Activated CD8-positive, alpha-beta memory T cell treated with anti-CD3 and anti-CD28 coated beads for 36 hours (primary cell): ENCODE measurements around the gene TCP11X2. TPM values are rescaled to one million over a fixed set of nuclear protein-coding genes. Genes with fewer than 3 reads are reported as not detected.
"Not testable (repeated sequence)": the region's sequence is repeated elsewhere in the genome, so short reads cannot be mapped to it uniquely, and the experiment has no call there.

Experiments used
- CTCF ChIA-PET: fragments of 350-600 bp; sonication (Branson Sonifier 250); formaldehyde crosslinking; loops from one replicate; lab custom pipeline; 2021; ENCODE audit warnings: antibody characterized with exemption; lab: Charles Lee
- POLR2A ChIA-PET: fragments of 350-600 bp; sonication (Branson Sonifier 250); formaldehyde crosslinking; loops from one replicate; lab custom pipeline; 2021; ENCODE audit warnings: antibody characterized with exemption; lab: Charles Lee
- total RNA-seq, 2 experiments: library from RNA; stranded (reverse); gene quantifications; one replicate each; pipeline ENCODE4 v1.2.3, GENCODE V29; 2021

Gene TCP11X2
- not detected for total RNA-seq

DNA sequence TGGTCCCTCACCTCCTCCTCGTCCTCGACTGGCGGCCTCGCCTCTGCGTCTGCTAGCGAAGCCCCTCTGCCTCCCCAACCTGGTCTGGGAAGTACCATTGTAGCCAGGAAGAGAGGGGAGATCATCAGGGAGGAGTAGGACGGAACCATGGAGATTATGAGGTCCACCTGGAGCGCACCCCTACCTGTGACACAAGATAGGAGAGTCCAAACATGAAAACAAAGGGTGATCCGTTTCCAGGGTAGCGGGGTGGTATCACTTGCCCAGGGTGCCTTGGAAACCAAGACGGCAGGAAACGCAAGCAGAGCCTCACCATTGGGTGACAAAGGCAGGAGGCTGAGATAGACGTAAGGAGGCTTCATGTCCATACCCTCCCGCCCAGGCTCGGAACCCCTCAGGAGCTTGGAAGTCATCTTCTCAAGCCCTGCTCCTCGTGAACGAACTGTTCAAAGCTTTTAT is at the start of gene TCP11X2:
Gene TCP11X2 (minus strand): TSS at position 51 of the 459 bp plus-strand sequence.
- POLR2A ChIA-PET: not testable (repeated sequence)

DNA sequence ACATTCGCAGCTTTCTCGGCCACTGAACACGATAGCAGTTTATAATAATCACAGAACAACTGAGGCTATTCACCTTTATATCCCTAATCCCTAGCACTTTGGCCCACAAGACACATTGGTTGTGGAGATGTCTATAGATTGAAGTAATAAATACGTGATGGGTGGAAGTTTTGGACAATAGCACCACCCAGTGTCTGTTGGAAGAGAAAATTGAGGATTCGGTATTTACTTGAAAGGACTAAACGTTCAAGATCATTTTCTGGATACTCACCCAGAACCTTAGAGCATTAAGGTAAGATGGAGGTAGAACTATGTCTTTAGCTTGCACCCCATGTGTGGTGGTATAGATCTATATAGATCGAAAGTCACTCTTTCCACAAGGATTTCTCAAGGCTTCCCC is 45.7 kb upstream of the TCP11X2 start:
- CTCF ChIA-PET: no interaction called here
- POLR2A ChIA-PET: no interaction called here

More for the DNA sequence above, at the start of gene TCP11X2:
- CTCF ChIA-PET: not testable (repeated sequence)

DNA sequence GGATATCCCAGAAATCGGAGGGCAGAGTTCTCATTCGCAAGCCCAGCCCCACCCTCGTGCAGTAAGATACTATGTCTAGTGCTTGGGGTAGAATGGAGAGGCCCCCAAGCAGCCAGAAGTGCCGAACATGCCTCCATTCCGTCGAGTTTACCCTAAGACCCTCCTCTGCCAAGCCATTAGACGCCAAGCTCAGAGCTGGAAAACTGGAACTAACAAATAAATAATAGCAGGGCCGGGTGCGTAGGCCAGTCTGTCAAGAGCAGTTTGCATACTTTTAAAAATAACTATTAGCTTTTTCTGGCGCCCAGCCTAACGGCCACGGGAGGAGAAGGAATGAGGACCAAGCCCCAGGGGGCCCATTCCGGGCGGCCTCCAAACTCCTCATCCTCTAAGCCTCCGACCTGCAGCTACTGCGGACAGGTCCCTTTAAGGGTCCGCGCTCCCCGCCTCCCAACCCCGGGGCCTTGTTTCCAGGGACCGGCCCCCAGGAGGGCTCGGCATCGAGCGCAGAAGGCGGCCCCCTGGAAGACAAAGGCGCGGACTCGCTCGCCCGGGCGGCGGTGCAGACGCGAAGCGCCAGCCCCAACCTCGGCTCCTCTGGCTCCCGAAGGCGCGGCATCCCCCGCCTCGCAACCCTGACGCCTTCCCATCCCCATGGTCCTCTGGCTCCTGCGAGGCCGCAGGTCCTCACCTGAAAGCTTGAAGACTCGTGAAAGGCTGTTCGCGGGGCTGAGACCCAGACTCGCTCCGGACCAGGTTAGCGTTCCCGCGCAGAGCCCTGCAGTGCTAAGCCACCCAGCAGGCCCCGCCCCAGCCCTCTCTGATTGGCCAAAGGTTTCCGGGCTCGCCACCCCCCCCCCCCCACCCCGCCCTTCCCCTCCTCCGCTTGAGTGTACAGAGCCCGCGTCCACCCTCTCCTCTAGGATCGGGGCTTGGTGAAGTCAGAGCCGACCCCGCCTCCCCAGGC is 44.6 kb upstream of the TCP11X2 start, which contains the start of gene TMSB15A:
Gene TMSB15A (minus strand): TSS at position 765 of the 967 bp plus-strand sequence.
- CTCF ChIA-PET: no interaction called here
- POLR2A ChIA-PET: no interaction called here

DNA sequence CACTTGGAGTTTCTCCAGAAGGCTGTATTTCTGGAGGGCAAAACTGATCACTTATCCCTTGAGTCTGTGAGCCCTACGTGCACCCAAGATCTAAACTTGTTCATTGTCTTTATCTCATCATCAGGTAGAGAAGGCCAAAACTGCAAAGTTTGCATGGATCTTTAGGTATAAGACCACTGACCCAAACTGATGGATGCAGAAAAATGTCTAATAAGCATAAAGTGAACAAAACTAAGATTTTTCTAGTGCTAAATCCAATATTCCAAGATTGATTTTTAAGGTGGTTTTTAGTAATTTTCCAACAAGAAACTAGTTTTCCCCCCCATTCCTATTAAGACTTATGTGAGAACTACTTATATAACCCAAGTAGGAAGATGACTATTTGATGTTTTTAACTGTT is 42.9 kb upstream of the TCP11X2 start:
- ChIA-PET CTCF (no interaction called here), POLR2A (no interaction called here)

DNA sequence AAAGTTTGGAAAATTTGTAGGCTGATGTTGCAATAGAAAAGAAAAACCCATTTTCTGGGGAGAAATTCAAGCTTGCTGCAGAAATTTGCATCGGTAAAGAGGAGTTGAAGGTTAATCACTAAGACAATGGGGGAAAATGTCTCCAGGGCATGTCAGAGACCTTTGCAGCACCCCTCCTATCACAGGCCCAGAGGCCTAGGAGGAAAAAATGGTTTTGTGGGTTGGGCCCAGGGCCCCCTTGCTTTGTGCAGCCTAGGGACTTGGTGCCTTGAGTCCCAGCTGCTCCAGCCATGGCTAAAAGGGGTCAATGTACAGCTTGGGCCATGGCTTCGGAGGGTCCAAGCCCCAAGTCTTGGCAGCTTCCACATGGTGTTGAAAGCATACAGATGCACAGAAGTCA is 27.1 kb upstream of the TCP11X2 start:
- POLR2A ChIA-PET: no interaction called here
- CTCF ChIA-PET: no interaction called here

DNA sequence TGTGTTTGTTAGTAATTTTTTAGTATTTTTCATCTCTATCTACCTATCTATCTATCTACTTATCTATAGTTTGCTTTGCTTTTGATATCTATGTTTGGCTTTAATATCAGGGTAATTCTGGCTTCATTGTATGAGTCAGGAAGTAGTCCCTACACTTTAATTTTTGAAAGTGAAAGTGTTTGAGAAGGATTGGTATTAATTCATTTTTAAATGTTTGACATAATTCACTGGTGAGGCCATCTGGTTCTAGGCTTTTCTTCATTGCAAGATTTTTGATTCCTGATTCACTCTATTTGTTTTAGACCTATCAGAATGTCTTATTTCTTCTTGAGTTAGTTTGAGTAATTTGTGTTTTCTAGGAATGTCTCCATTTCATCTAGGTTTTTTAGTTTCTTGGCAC is 20.2 kb upstream of the TCP11X2 start:
- ChIA-PET CTCF (interaction anchor here (0.6 kb wide), 1 partner anchor 539 kb away, joined by 3 read pairs; no protein-coding TSS in a partner anchor), POLR2A (no interaction called here)

DNA sequence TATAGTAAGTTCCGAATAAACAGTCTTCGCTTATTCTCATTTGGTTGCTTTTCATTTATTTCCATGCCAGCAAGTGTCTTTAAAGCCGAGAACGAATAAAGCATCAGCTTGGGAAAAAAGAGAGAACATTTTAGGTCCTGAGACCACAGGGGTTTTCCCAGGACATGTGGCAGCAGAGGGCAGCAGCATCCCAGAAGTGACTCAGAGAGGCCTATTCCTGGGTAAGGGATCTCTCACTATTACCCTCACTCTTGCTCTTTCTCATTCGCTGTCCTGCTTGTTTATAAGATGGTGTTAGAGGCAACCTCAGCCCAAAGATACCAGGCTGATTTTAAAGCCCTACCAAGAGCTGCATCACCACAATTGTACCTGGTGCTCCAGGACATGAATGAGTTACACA is 7.2 kb upstream of the TCP11X2 start:
- CTCF ChIA-PET, POLR2A ChIA-PET: not testable (repeated sequence)

DNA sequence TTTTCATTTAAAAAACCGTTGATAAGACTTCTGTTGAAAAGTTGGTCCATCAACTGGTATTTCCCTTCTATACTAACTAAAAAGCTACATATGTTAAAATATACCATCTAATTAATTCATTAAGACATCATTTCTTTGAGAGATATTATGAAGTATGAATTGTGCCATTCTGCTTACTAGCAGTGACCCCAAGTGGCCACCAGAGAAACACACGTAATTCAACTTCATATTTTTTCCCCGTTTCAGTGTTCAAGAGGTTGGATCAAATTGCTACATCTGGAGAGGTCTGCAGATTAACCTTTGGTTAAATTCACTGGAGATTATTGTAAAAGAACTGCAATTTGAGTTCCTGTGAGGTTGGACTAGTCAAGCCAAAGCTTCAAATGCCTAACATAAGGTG is 1.4 kb downstream of the TCP11X2 start:
- CTCF ChIA-PET, POLR2A ChIA-PET: not testable (repeated sequence)

DNA sequence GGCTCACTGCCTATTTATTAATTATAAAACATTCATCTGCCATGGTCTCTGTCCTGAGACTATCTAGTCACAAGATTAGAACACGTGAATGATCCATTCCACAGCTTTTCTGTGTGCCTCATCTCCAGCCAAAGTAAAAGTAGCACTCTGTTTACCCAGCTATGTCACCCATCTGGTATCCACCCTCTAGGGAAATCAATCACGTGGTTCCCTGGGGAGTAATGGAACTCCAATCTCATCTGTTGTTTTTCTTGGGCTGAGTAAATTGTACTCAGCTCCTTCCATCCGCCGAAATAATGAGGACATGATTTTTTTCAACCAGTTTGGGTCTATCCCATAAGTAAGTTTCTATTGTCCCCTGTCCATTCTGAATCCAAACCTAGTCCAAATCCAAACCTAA is 13.0 kb downstream of the TCP11X2 start:
- POLR2A ChIA-PET, CTCF ChIA-PET: not testable (repeated sequence)

DNA sequence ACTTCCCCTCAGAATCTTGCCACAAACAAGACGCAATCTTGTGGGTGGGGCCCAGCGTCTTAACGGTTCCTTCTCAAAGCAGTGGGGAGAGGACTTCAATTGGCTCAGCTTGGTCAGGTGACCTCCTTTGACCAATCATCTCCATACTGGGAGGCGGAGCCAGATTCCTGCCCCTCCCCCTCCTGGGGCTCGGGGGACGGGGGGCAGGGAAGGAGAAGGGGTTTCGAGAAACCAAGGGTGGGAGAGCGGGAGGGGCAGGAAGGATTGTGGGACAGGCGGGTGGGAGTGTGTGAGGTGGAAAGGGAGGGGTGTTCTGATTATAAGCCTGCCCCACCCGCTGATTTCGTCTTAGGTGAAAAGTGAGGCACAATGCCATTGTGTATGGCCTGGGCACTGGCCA is 31.7 kb downstream of the TCP11X2 start, which contains the start of gene NXF2B:
Gene NXF2B (minus strand): TSS at position 101 of the 400 bp plus-strand sequence. CDS start 59,972 bp downstream, outside the sequence.
- CTCF ChIA-PET, POLR2A ChIA-PET: not testable (repeated sequence)

DNA sequence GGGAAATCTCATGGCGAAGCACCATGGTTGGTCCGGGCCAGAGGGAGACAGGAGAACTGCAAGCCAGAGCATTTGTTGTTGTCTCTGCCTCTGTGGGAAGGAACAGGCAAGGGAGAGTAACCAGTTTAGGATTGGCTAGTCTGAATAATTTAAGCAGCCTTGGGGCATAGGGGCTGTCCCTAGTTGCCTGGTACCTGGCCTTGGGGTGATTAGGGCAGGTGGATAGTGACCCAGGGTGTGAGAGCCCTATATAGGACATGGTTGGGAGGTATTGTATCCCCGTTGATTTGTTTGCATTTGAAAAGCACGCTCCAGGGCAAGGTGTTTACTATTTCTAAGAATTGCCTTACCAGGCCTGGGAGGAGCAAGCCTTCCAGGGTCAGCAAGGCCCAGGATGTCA is 57.1 kb downstream of the TCP11X2 start:
- POLR2A ChIA-PET, CTCF ChIA-PET: not testable (repeated sequence)

Other genes with a start within 250 kb of the TCP11X2 start
- gene NXF2, start 224.6 kb downstream of the TCP11X2 start, total RNA-seq: not detected
- not detected for gene NXF2B, start 31.8 kb downstream of the TCP11X2 start, total RNA-seq
- under 1 TPM in 1 of 2 experiments, not detected in 1; 0.38 TPM for gene TMSB15A, start 44.9 kb upstream of the TCP11X2 start, total RNA-seq
- gene ARMCX5, start 127.7 kb upstream of the TCP11X2 start, total RNA-seq: 1 to 10 TPM; 6.2 to 8.1 TPM
- 1 to 10 TPM in 1 of 2 experiments, under 1 TPM in 1; 0.97 to 1.3 TPM for gene GPRASP1, start 179.7 kb upstream of the TCP11X2 start, total RNA-seq
- gene GPRASP2, start 240.6 kb upstream of the TCP11X2 start, total RNA-seq: under 1 TPM; 0.52 to 0.57 TPM
- gene GPRASP3, start 248.9 kb upstream of the TCP11X2 start, total RNA-seq: 1 to 10 TPM; 1.9 to 2.4 TPM